HEK293 (cell line): ENCODE data around the gene KLHL25.

ENCODE experiments used
- ATF2 ChIP-seq: fragments of 450-650 bp; formaldehyde crosslinking; IDR thresholded peaks from 2 replicates; pipeline ENCODE4 v1.5.1; 2016; ENCODE audit warnings: missing biosample characterization, missing genetic modification characterization, low read depth
- CTCF ChIP-seq: fragments of 450-650 bp; formaldehyde crosslinking; IDR thresholded peaks from 2 replicates; pipeline ENCODE4 v1.5.1; 2016; ENCODE audit warnings: missing biosample characterization, missing genetic modification characterization
- HOXA7 ChIP-seq: sonication (generic); formaldehyde crosslinking; IDR thresholded peaks from 2 replicates; pipeline ENCODE4 v1.8.1; 2022; ENCODE audit warnings: missing genetic modification reagents, borderline replicate concordance
- REST ChIP-seq: fragments of 450-650 bp; formaldehyde crosslinking; IDR thresholded peaks from 2 replicates; pipeline ENCODE4 v1.5.1; 2016; ENCODE audit warnings: missing biosample characterization, missing genetic modification characterization
- SP7 ChIP-seq: fragments of 450-650 bp; formaldehyde crosslinking; IDR thresholded peaks from 2 replicates; pipeline ENCODE4 v1.5.1; 2016; ENCODE audit warnings: missing biosample characterization, missing genetic modification characterization
- ZBTB20 ChIP-seq: fragments of 450-650 bp; formaldehyde crosslinking; IDR thresholded peaks from 2 replicates; pipeline ENCODE4 v1.5.1; 2016; ENCODE audit warnings: missing biosample characterization, missing genetic modification characterization
- ZFP37 ChIP-seq: fragments of 450-650 bp; formaldehyde crosslinking; IDR thresholded peaks from 2 replicates; pipeline ENCODE4 v1.5.1; 2016; ENCODE audit warnings: missing biosample characterization, missing genetic modification characterization
- ZNF19 ChIP-seq: fragments of 450-650 bp; formaldehyde crosslinking; IDR thresholded peaks from 2 replicates; pipeline ENCODE4; 2016; ENCODE audit warnings: missing biosample characterization, missing genetic modification characterization, low read depth
- ZNF341 ChIP-seq: fragments of 450-650 bp; formaldehyde crosslinking; IDR thresholded peaks from 2 replicates; pipeline ENCODE4; 2016; ENCODE audit warnings: low read depth, missing biosample characterization, missing genetic modification characterization
- ZNF350 ChIP-seq: fragments of 450-650 bp; formaldehyde crosslinking; IDR thresholded peaks from 2 replicates; pipeline ENCODE4 v1.5.0; 2017; ENCODE audit warnings: missing biosample characterization, mild to moderate bottlenecking, missing genetic modification characterization
- ZNF514 ChIP-seq: fragments of 450-650 bp; formaldehyde crosslinking; IDR thresholded peaks from 2 replicates; pipeline ENCODE4 v1.5.1; 2016; ENCODE audit warnings: missing biosample characterization, missing genetic modification characterization
- ZNF624 ChIP-seq: fragments of 450-650 bp; formaldehyde crosslinking; IDR thresholded peaks from 2 replicates; pipeline ENCODE4 v1.5.1; 2017; ENCODE audit warnings: missing biosample characterization, missing genetic modification characterization
- ZNF76 ChIP-seq: fragments of 450-650 bp; formaldehyde crosslinking; IDR thresholded peaks from 2 replicates; pipeline ENCODE4; 2016; ENCODE audit warnings: low read depth, missing biosample characterization, missing genetic modification characterization, borderline replicate concordance

- TF ChIP-seq ZNF76 (tag by site-specific recombination) (no peak), CTCF (tag by site-specific recombination) (no peak), ZBTB20 (no peak), ZNF624 (tag by site-specific recombination) (no peak), ZFP37 (tag by site-specific recombination) (no peak), HOXA7 (CRISPR knock-in tag) (no peak), ZNF341 (tag by site-specific recombination) (no peak), ZNF350 (tag by site-specific recombination) (no peak), ATF2 (no peak), SP7 (tag by site-specific recombination) (no peak), ZNF514 (tag by site-specific recombination) (no peak), ZNF19 (tag by site-specific recombination) (no peak), REST (tag by site-specific recombination) (no peak)
Observed at GRCh38 chr15:85745023-85745422, 49.7 kb downstream of the KLHL25 start.
